Loucy (cell line): ENCODE measurements around the gene CNPPD1.

Source experiments
- CTCF ChIP-seq: fragments of 200-600 bp; sonication (generic); conservative IDR thresholded peaks from 2 replicates; pipeline ENCODE4 v1.5.1; 2014; ENCODE audit warnings: mild to moderate bottlenecking, antibody characterized with exemption, low read length
- EZH2phosphoT487 ChIP-seq: fragments of 200-600 bp; IDR thresholded peaks from 2 replicates; pipeline ENCODE4 v1.6.1; 2018; ENCODE audit warnings: antibody characterized with exemption, mild to moderate bottlenecking, moderate library complexity, borderline replicate concordance

GRCh38 chr2:219186754-219187456 is 10.2 kb upstream of the CNPPD1 start:
- TF ChIP-seq CTCF (no peak), EZH2phosphoT487 (no peak)
